Astrocyte of the spinal cord (primary cell): ENCODE data around the gene OR4D2.

Experiments used
- DNase-seq: peaks from one replicate; pipeline ENCODE4 v3.0.0; 2011; ENCODE audit warnings: low read depth, low spot score
- H3K4me3 ChIP-seq: 2 replicates; pipeline ENCODE4 v1.5.1; 2011; ENCODE audit warnings: low read depth, mild to moderate bottlenecking, low read length, moderate library complexity
- CTCF ChIP-seq: IDR thresholded peaks from 2 replicates; pipeline ENCODE4 v1.5.1; 2012; ENCODE audit warnings: low read depth, mild to moderate bottlenecking, low read length, inconsistent platforms
- in situ Hi-C: cut with HindIII; loops from 2 replicates; pipeline ENCODE4 v1.10.0; 2017; ENCODE audit warnings: low sequenced_read_pairs

The OR4D2 gene

GRCh38 chr17:58202859-58203258 lies 36.1 kb downstream of the OR4D2 start:
- DNase-seq: no peak
- no peak overlapping the region for H3K4me3 ChIP-seq
- in situ Hi-C loops: no loop called here
- no peak for TF ChIP-seq CTCF

- no peak for DNase-seq
- H3K4me3 ChIP-seq: no peak overlapping the region
- no peak for TF ChIP-seq CTCF
- in situ Hi-C loops: no loop called here
Measured at GRCh38 chr17:58204796-58205195, 38.0 kb downstream of the OR4D2 start.

GRCh38 chr17:58205936-58206335 lies 39.2 kb downstream of the OR4D2 start:
- TF ChIP-seq CTCF: no peak
- no peak for DNase-seq
- in situ Hi-C loops: no loop called here
- no peak overlapping the region for H3K4me3 ChIP-seq

- H3K4me3 ChIP-seq: no peak overlapping the region
- in situ Hi-C loops: no loop called here
- TF ChIP-seq CTCF: no peak
- DNase-seq: no peak
Measured at GRCh38 chr17:58207451-58207850, 40.7 kb downstream of the OR4D2 start.

GRCh38 chr17:58208344-58208743 lies 41.6 kb downstream of the OR4D2 start:
- H3K4me3 ChIP-seq: no peak overlapping the region
- TF ChIP-seq CTCF: no peak
- no peak for DNase-seq
- in situ Hi-C loops: no loop called here

GRCh38 chr17:58210922-58211321 lies 44.1 kb downstream of the OR4D2 start:
- H3K4me3 ChIP-seq: no peak overlapping the region
- no peak for TF ChIP-seq CTCF
- in situ Hi-C loops: no loop called here
- no peak for DNase-seq

GRCh38 chr17:58215685-58216084 lies 48.9 kb downstream of the OR4D2 start:
- in situ Hi-C loops: no loop called here
- no peak for DNase-seq
- no peak overlapping the region for H3K4me3 ChIP-seq
- TF ChIP-seq CTCF: no peak
